Vagina (tissue), 2 donors: ENCODE data around the gene HOTAIR.

ENCODE experiments used
- POLR2A ChIP-seq, 2 donors: fragments of 450-650 bp; IDR thresholded peaks; one replicate each; pipeline ENCODE4 v1.6.1; 2017; ENCODE audit warnings: antibody characterized with exemption in 2 of 2, mild to moderate bottlenecking in 2 of 2, moderate library complexity in 2 of 2
- TF ChIP-seq, protein P1 (sequence below), 3 experiments: fragments of 450-650 bp in 2 of 3; fragments of 200-600 bp in 1 of 3; sonication (generic) in 1 of 3; IDR thresholded peaks; one replicate each; pipeline ENCODE4 v1.5.1; 2017 to 2019; ENCODE audit warnings: antibody characterized with exemption in 3 of 3, mild to moderate bottlenecking in 2 of 3, moderate library complexity in 2 of 3

- TF ChIP-seq, protein P1, sequence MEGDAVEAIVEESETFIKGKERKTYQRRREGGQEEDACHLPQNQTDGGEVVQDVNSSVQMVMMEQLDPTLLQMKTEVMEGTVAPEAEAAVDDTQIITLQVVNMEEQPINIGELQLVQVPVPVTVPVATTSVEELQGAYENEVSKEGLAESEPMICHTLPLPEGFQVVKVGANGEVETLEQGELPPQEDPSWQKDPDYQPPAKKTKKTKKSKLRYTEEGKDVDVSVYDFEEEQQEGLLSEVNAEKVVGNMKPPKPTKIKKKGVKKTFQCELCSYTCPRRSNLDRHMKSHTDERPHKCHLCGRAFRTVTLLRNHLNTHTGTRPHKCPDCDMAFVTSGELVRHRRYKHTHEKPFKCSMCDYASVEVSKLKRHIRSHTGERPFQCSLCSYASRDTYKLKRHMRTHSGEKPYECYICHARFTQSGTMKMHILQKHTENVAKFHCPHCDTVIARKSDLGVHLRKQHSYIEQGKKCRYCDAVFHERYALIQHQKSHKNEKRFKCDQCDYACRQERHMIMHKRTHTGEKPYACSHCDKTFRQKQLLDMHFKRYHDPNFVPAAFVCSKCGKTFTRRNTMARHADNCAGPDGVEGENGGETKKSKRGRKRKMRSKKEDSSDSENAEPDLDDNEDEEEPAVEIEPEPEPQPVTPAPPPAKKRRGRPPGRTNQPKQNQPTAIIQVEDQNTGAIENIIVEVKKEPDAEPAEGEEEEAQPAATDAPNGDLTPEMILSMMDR (IDR thresholded peaks at IDR 0.05), result no peak
- TF ChIP-seq POLR2A (IDR thresholded peaks at IDR 0.05), result no peak
Observed at GRCh38 chr12:53937099-53937498, 37.7 kb downstream of the HOTAIR start.
